ENCODE results near the gene AGO1. TPM values are rescaled to one million over a fixed set of nuclear protein-coding genes. Genes with fewer than 3 reads are reported as not detected.

Gene AGO1
- total and polyA plus RNA-seq, 2 of the 8 experiments (the other 6 are each of a cell fraction or from before 2014, with no cell fraction given), result 15.1 to 73.7 TPM

GRCh38 chr1:35850716-35851115 lies 32.3 kb upstream of the AGO1 start:
- H2BK20ac ChIP-seq (ENCODE audit: low read length), result no peak overlapping the region
- 86% methylated on average over 5 of the region's 5 CpGs; no CpG with 5 or more reads in 1 of the 2 experiments for WGBS, 2 experiments (ENCODE audit: extremely low coverage in 1 of 2, insufficient coverage in 1 of 2, insufficient read length in 1 of 2, insufficient replicate concordance in 2 of 2, low coverage in 1 of 2, low lambda C conversion rate in 2 of 2, missing lambda C conversion rate in 1 of 2)
- no peak overlapping the region for H2BK120ac ChIP-seq (replicated peaks; ENCODE audit: low read depth, low read length)
- ChIA-PET POLR2A (ENCODE audit: partially characterized antibody) (no interaction called here), CTCF (ENCODE audit: partially characterized antibody) (interaction anchor here (0.6 to 2.0 kb wide), 3 partner anchors 11 to 124 kb away, joined by 3 to 8 read pairs (median 3); no protein-coding TSS in a partner anchor)
- no peak overlapping the region for H3K27ac ChIP-seq (ENCODE audit: low read depth, low read length)
- no peak overlapping the region for H3K18ac ChIP-seq (ENCODE audit: extremely low read depth, low read length)
- FAIRE-seq, result no peak
- peaks cover 0 to 5% (median 3%) of the 10 kb centered on the region in 4 experiments; a peak in 4 of 8 replicates for H3K36me3 ChIP-seq (ENCODE audit: control insufficient read depth in 2 of 4, insufficient read depth in 4 of 4, low read length in 3 of 4)
- H2BK15ac ChIP-seq (ENCODE audit: low read length), result no peak overlapping the region
- no peak overlapping the region for H3K9ac ChIP-seq (replicated peaks in 1 of 4; ENCODE audit: extremely low read depth in 1 of 4, low read depth in 3 of 4, low read length in 3 of 4)
- H3K4me1 ChIP-seq (replicated peaks in 1 of 4; ENCODE audit: control insufficient read depth in 3 of 4, insufficient read depth in 4 of 4, low read length in 3 of 4), result peaks cover 1 to 4% (median 4%) of the 10 kb centered on the region in 4 experiments; a peak in 2 of 7 replicates
- no peak overlapping the region for H3K14ac ChIP-seq (ENCODE audit: insufficient read length)
- H2AK5ac ChIP-seq (ENCODE audit: low read depth, low read length), result no peak overlapping the region
- H4K20me1 ChIP-seq (replicated peaks in 1 of 2; ENCODE audit: control insufficient read depth in 1 of 2, insufficient read depth in 2 of 2, low read length in 2 of 2), result no peaks in the 10 kb centered on the region
- no peak overlapping the region for H2BK5ac ChIP-seq (ENCODE audit: low read depth, low read length)
- no peak overlapping the region for H3K23ac ChIP-seq (ENCODE audit: insufficient read length)
- no peak overlapping the region for H4K5ac ChIP-seq (ENCODE audit: insufficient read length, low read depth, low read length)
- no peak overlapping the region for H3K4me3 ChIP-seq (ENCODE audit: extremely low read depth in 1 of 4, insufficient read depth in 2 of 4, low read depth in 3 of 4, low read length in 4 of 4)
- H3K4me2 ChIP-seq (ENCODE audit: insufficient read depth in 1 of 2, low read depth in 2 of 2, low read length in 2 of 2), result no peak overlapping the region
- H4K8ac ChIP-seq (ENCODE audit: extremely low read depth, insufficient read depth, low read length), result no peak overlapping the region
- H2BK12ac ChIP-seq (ENCODE audit: low read depth, low read length), result no peak overlapping the region
- no peaks in the 10 kb centered on the region for H3K9me3 ChIP-seq (ENCODE audit: insufficient read depth in 2 of 2, low read depth in 1 of 2, low read length in 1 of 2)
- H3K4ac ChIP-seq (replicated peaks; ENCODE audit: insufficient read length, low read depth, low read length), result no peak overlapping the region
- no peaks in the 10 kb centered on the region for H3K23me2 ChIP-seq (ENCODE audit: low read depth, low read length)
- H3K27me3 ChIP-seq (replicated peaks in 1 of 4; ENCODE audit: control insufficient read depth in 3 of 4, extremely low read depth in 1 of 4, insufficient read depth in 3 of 4, low read length in 3 of 4), result no peaks in the 10 kb centered on the region
- H3K79me2 ChIP-seq (ENCODE audit: control insufficient read depth in 1 of 2, insufficient read depth in 2 of 2, low read length in 2 of 2), result no peaks in the 10 kb centered on the region
- no peak overlapping the region for H4K91ac ChIP-seq (replicated peaks; ENCODE audit: insufficient read length, low read length)
- H2AFZ ChIP-seq (ENCODE audit: low read length), result no peak overlapping the region
- no peaks in the 10 kb centered on the region for H3K79me1 ChIP-seq (ENCODE audit: low read depth, low read length)
- no peak for DNase-seq (ENCODE audit: low read depth in 1 of 2, low spot score in 2 of 2)
- no peak overlapping the region for H3K56ac ChIP-seq (replicated peaks; ENCODE audit: insufficient read length, low read depth, low read length)
- TF ChIP-seq JUND (IDR thresholded peaks at IDR 0.05; ENCODE audit: low read length) (no peak), GTF2F1 (IDR thresholded peaks at IDR 0.05; ENCODE audit: borderline replicate concordance, low read depth, low read length) (no peak), NRF1 (IDR thresholded peaks at IDR 0.05; ENCODE audit: low read depth, low read length) (no peak), CBX8 (IDR thresholded peaks at IDR 0.05; ENCODE audit: borderline replicate concordance, low read depth, low read length) (no peak), EGR1 (IDR thresholded peaks at IDR 0.05; ENCODE audit: borderline replicate concordance, low read depth, low read length) (no peak), KDM4A (IDR thresholded peaks at IDR 0.05; ENCODE audit: low read depth, low read length, severe bottlenecking) (no peak), RAD21 (IDR thresholded peaks at IDR 0.05 in 1 of 2, conservative IDR thresholded peaks at IDR 0.05 in 1 of 2; ENCODE audit: low read depth in 2 of 2, low read length in 2 of 2) (no peak), EZH2 (IDR thresholded peaks at IDR 0.05; ENCODE audit: low read depth, low read length, severe bottlenecking) (no peak), JUN (IDR thresholded peaks at IDR 0.05; ENCODE audit: low read depth, low read length) (no peak), SP2 (IDR thresholded peaks at IDR 0.05; ENCODE audit: low read length) (no peak), TCF12 (IDR thresholded peaks at IDR 0.05; ENCODE audit: low read depth, low read length) (no peak), MAFK (IDR thresholded peaks at IDR 0.05; ENCODE audit: low read depth, low read length) (no peak), SP1 (IDR thresholded peaks at IDR 0.05; ENCODE audit: low read depth, low read length) (no peak), CTBP2 (IDR thresholded peaks at IDR 0.05; ENCODE audit: borderline replicate concordance, insufficient read depth, insufficient read length, low read length) (no peak)
- TF ChIP-seq, protein P1, sequence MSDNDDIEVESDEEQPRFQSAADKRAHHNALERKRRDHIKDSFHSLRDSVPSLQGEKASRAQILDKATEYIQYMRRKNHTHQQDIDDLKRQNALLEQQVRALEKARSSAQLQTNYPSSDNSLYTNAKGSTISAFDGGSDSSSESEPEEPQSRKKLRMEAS (IDR thresholded peaks at IDR 0.05), result no peak
